Dendritic cell treated with granulocyte-macrophage colony-stimulating factor and Interleukin-4, amounts not matched to agents 40 ng/mL and 50 ng/mL, for 4 days (primary cell): Measurements from ENCODE around the gene TXN.
A peak's percentile ranks its signal among the peaks of the same experiment; 100 is the strongest.

Experiments used
- H3K27ac Mint-ChIP-seq: one replicate; pipeline ENCODE4 v1.8.0; 2022; ENCODE audit warnings: mild to moderate bottlenecking, mixed read lengths
- H3K27me3 Mint-ChIP-seq: one replicate; pipeline ENCODE4 v1.8.0; 2022; ENCODE audit warnings: mild to moderate bottlenecking, mixed read lengths
- H3K36me3 Mint-ChIP-seq: one replicate; pipeline ENCODE4 v1.8.0; 2022; ENCODE audit warnings: low read depth, mixed read lengths
- H3K4me1 Mint-ChIP-seq: one replicate; pipeline ENCODE4 v1.8.0; 2022; ENCODE audit warnings: low read depth, mixed read lengths
- H3K4me3 Mint-ChIP-seq: one replicate; pipeline ENCODE4 v1.8.0; 2022; ENCODE audit warnings: mild to moderate bottlenecking, moderate library complexity, mixed read lengths
- H3K9me3 Mint-ChIP-seq: one replicate; pipeline ENCODE4 v1.8.0; 2022; ENCODE audit warnings: mixed read lengths
- intact Hi-C: fragments of 100-400 bp; cut with micrococcal nuclease; formaldehyde crosslinking; loops from one replicate; pipeline ENCODE4 v1.15.0; 2022

Gene TXN

GRCh38 chr9:110276781-110277180 is 20.5 kb upstream of the TXN start:
- intact Hi-C loops = no loop called here
- Mint-ChIP-seq H3K4me3 (no peak overlapping the region), H3K27me3 (no peaks in the 10 kb centered on the region), H3K27ac (no peak overlapping the region), H3K36me3 (no peaks in the 10 kb centered on the region), H3K9me3 (no peaks in the 10 kb centered on the region), H3K4me1 (peaks cover 5% of the 10 kb centered on the region)

DNA sequence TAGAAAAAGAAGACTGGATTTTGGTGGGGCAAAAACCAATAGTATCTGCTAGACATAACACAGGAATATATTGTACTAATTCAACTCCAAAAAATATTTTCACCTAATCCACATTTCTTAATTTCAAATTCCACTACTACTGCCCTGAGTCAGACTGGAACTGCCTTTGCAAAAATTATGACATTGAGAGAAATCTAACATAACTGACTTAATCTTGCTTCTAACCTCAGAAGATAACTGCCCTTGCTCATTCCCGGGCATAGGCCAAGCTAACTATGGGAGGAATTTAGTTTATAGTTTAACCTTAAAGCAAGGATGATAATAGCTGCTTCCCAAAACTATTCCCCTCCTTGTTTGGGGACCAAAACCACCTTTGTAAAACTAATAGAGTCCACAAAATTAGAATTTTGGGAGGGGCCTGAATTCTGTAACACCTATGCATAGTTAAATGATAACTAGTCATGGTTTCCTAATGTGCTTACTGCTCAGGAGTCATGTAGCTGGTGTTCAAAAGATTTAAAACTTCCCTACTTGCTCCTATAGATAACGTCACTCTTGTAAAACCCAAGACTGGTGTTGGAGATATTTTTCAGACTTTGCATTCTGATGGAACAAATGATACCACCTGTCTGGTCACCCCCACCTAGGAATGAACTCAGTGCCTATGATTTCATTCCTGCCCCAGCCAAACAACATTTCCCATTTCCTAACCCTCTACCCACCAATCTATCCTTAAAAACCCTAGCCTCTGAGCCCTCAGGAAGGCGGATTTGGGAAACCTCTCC is 14.1 kb upstream of the TXN start:
- H3K27ac Mint-ChIP-seq = no peak overlapping the region
- no peaks in the 10 kb centered on the region for H3K36me3 Mint-ChIP-seq
- no peaks in the 10 kb centered on the region for H3K4me1 Mint-ChIP-seq
- intact Hi-C loops = no loop called here
- no peak overlapping the region for H3K4me3 Mint-ChIP-seq
- no peaks in the 10 kb centered on the region for H3K27me3 Mint-ChIP-seq
- no peaks in the 10 kb centered on the region for H3K9me3 Mint-ChIP-seq

- no peak overlapping the region for H3K27ac Mint-ChIP-seq
Observed at GRCh38 chr9:110266795-110267194, 10.5 kb upstream of the TXN start.

GRCh38 chr9:110261632-110262031 is 5.3 kb upstream of the TXN start:
- Mint-ChIP-seq H3K27ac (no peak overlapping the region), H3K4me1 (peaks cover 37% of the 10 kb centered on the region), H3K9me3 (no peaks in the 10 kb centered on the region), H3K36me3 (peaks cover 6% of the 10 kb centered on the region), H3K27me3 (no peaks in the 10 kb centered on the region), H3K4me3 (no peak overlapping the region)
- intact Hi-C loops = no loop called here

More at GRCh38 chr9:110266795-110267194, 10.5 kb upstream of the TXN start:
- Mint-ChIP-seq H3K4me3 (no peak overlapping the region), H3K9me3 (no peaks in the 10 kb centered on the region), H3K27me3 (no peaks in the 10 kb centered on the region), H3K36me3 (no peaks in the 10 kb centered on the region), H3K4me1 (no peaks in the 10 kb centered on the region)
- intact Hi-C loops = no loop called here

DNA sequence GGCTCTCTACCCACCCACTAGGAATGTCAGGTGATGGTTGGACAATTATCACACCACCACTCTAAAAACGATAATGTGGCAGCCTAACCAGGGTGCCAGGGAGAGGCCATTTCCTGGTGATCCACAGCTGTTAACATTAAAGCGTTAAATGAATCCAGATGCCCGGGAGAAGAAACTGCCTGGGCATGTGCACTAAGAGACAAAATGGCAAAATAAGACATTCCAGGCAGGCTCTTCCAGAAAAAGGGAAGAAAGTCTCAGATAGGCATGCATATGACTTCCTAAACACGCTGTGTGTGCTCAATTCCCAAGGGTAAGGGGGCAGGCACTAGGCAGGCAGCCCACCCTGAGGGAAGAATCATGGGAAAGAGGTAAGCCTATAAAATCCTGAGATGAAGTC is 4.6 kb upstream of the TXN start:
- intact Hi-C loops = no loop called here
- H3K27ac Mint-ChIP-seq = no peak overlapping the region
- no peaks in the 10 kb centered on the region for H3K9me3 Mint-ChIP-seq
- H3K4me3 Mint-ChIP-seq = no peak overlapping the region
- H3K4me1 Mint-ChIP-seq = peaks cover 37% of the 10 kb centered on the region
- H3K27me3 Mint-ChIP-seq = no peaks in the 10 kb centered on the region
- peaks cover 13% of the 10 kb centered on the region for H3K36me3 Mint-ChIP-seq

- H3K27ac Mint-ChIP-seq = peak overlapping the region; percentile 96
- H3K4me3 Mint-ChIP-seq = no peak overlapping the region
- no peaks in the 10 kb centered on the region for H3K27me3 Mint-ChIP-seq
- H3K9me3 Mint-ChIP-seq = no peaks in the 10 kb centered on the region
- intact Hi-C loops = loop anchor here (10.0 kb wide), 2 partner anchors 65 to 1225 kb away; partner anchors contain the start of gene ECPAS
- H3K36me3 Mint-ChIP-seq = peaks cover 26% of the 10 kb centered on the region
- peaks cover 43% of the 10 kb centered on the region for H3K4me1 Mint-ChIP-seq
Observed at GRCh38 chr9:110259566-110259965, 3.3 kb upstream of the TXN start.

DNA sequence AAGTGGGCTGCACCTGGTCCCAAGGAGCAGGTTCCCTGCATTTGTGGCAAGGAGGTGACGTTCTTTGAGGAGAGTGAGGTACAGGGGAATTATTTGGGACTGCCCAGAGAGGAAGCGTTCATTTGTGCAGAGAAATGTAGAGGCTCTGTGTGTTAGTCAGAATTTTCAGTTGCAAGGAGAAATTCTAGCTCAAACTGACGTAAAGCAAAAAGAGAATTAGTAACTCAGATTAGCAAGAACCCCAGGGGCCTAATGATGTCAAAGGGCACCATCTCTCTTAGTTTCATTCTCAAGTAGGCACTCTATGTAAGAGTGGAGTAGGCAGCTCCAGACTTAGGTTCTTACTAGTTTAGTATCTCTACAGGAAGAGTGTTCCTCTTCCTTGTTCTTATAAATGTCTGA is 2.4 kb upstream of the TXN start:
- Mint-ChIP-seq H3K36me3 (peaks cover 26% of the 10 kb centered on the region), H3K4me1 (peaks cover 52% of the 10 kb centered on the region), H3K27ac (peak overlapping the region; percentile 96), H3K27me3 (no peaks in the 10 kb centered on the region), H3K9me3 (no peaks in the 10 kb centered on the region), H3K4me3 (no peak overlapping the region)
- intact Hi-C loops = loop anchor here (10.0 kb wide), 2 partner anchors 66 to 1226 kb away; partner anchors contain the start of gene ECPAS

DNA sequence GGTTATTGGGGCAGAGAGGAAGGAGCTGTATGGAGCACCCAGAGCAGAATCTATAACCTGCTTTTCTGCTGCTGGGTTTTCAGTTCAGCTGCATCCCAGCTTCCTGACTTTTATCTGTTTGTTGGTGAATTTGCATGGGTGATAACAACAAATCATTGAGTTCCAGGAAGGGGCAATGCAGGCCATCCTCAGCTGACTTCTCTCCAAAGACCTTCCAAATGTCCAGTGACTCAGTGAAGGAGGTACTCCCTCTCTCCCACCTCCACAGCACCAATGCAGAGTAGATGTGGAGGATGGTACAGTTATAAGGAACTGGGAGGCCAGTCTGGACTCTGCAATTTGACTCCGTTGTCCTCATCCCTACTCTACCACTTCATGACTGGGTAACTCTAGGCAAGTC is 1.6 kb upstream of the TXN start:
- peaks cover 26% of the 10 kb centered on the region for H3K36me3 Mint-ChIP-seq
- peak overlapping the region; percentile 96 for H3K27ac Mint-ChIP-seq
- intact Hi-C loops = loop anchor here (10.0 kb wide), 2 partner anchors 67 to 1227 kb away; partner anchors contain the start of gene ECPAS
- no peaks in the 10 kb centered on the region for H3K27me3 Mint-ChIP-seq
- peak overlapping the region; percentile 98 for H3K4me3 Mint-ChIP-seq
- peaks cover 59% of the 10 kb centered on the region for H3K4me1 Mint-ChIP-seq
- H3K9me3 Mint-ChIP-seq = no peaks in the 10 kb centered on the region

- intact Hi-C loops = loop anchor here (10.0 kb wide), 2 partner anchors 68 to 1228 kb away; partner anchors contain the start of gene ECPAS
- Mint-ChIP-seq H3K4me1 (peaks cover 66% of the 10 kb centered on the region), H3K4me3 (peak overlapping the region; percentile 98), H3K9me3 (no peaks in the 10 kb centered on the region), H3K27ac (peak overlapping the region; percentile 96), H3K36me3 (peaks cover 32% of the 10 kb centered on the region), H3K27me3 (no peaks in the 10 kb centered on the region)
Observed at GRCh38 chr9:110257097-110257841, 962 bp upstream of the TXN start.

DNA sequence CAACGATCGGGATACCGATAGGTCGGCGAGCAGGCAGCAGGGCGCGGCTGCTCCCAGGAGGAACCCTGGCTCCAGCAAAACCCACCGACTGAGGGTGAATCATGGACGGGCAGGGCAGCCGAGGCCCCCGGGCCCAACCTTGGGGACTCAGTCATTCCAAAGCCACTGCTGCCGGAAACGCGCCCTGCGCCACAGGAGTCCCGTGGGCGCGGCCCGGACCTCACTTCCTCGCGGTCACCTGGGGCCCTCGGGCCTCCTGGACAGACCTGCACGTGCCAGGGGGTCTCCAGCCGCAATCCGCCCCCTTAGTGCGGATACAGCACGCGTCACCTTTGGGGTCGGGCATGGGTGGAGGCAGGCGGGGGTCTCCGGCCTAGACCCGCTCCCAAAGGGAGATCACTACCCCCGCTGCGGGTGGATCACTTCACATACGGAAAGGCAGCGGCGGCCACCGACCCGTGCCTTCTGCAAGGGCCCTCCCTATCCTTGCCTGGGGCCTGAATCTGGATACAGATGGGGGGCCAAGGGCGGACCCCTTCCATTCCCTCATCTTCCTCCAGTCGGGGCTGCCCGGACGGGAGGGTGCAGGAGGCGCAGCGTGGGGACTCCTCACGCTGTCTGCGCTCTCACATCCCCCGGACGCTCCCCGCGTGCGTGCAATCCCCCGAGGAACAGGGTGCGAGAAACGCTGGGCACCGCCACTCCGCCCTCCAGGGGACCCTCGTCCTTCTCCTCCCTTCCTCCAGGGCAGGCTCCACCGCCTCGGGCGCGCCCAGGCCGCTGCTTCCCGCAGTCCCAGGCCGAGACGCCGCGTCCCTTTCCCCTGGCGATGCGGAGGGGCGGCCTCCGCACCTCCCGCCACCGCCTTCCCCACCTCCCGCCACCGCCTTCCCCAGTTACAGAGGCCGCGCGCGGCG is 586 bp downstream of the TXN start:
- Mint-ChIP-seq H3K4me3 (peak overlapping the region; percentile 98), H3K36me3 (peaks cover 44% of the 10 kb centered on the region), H3K4me1 (peaks cover 67% of the 10 kb centered on the region), H3K9me3 (no peaks in the 10 kb centered on the region), H3K27ac (peak overlapping the region; percentile 96), H3K27me3 (no peaks in the 10 kb centered on the region)
- intact Hi-C loops = loop anchor here (10.0 kb wide), 2 partner anchors 69 to 1229 kb away; partner anchors contain the start of gene ECPAS

- Mint-ChIP-seq H3K4me1 (peaks cover 66% of the 10 kb centered on the region), H3K27me3 (no peaks in the 10 kb centered on the region), H3K36me3 (peaks cover 50% of the 10 kb centered on the region), H3K27ac (peak overlapping the region; percentile 96), H3K9me3 (no peaks in the 10 kb centered on the region), H3K4me3 (peak overlapping the region; percentile 98)
- intact Hi-C loops = loop anchor here (10.0 kb wide), 2 partner anchors 70 to 1230 kb away; partner anchors contain the start of gene ECPAS
Observed at GRCh38 chr9:110255034-110255462, 1.3 kb downstream of the TXN start.

DNA sequence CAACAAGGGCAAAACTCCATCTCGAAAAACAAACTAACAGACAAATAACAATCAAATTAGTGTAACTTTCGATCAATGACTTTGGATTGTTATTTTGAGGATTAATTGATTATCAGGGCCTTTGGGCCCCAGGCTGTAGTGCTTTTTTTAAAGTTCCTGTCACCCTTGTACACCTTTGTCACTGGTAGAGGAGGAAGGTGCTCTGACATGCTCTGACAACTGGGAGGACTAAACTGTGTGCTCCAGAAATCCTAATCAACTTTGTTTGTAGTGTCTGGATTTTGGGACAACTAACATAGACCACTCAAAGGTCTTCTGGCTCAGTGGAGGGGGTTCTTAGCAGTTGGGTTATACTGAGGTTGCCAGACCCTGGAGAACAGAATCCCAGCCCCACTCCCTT is 1.8 kb downstream of the TXN start:
- Mint-ChIP-seq H3K36me3 (peaks cover 56% of the 10 kb centered on the region), H3K4me1 (peaks cover 66% of the 10 kb centered on the region)

GRCh38 chr9:110252509-110253139 is 3.7 kb downstream of the TXN start:
- intact Hi-C loops = loop anchor here (10.0 kb wide), 2 partner anchors 72 to 1232 kb away; partner anchors contain the start of gene ECPAS
- Mint-ChIP-seq H3K4me1 (peaks cover 51% of the 10 kb centered on the region), H3K36me3 (peaks cover 71% of the 10 kb centered on the region), H3K4me3 (peak overlapping the region; percentile 45), H3K9me3 (no peaks in the 10 kb centered on the region), H3K27me3 (no peaks in the 10 kb centered on the region), H3K27ac (peak overlapping the region; percentile 77)

More for the DNA sequence above, 1.8 kb downstream of the TXN start:
- intact Hi-C loops = loop anchor here (10.0 kb wide), 2 partner anchors 70 to 1230 kb away; partner anchors contain the start of gene ECPAS
- H3K27ac Mint-ChIP-seq = peak overlapping the region; percentile 96
- H3K4me3 Mint-ChIP-seq = peak overlapping the region; percentile 98
- no peaks in the 10 kb centered on the region for H3K9me3 Mint-ChIP-seq
- no peaks in the 10 kb centered on the region for H3K27me3 Mint-ChIP-seq
